Urinary bladder (tissue), 4 donors: Measurements from ENCODE around the gene SLC19A1. TPM values are rescaled to one million over a fixed set of nuclear protein-coding genes. Genes with fewer than 3 reads are reported as not detected.

ENCODE experiments used
- DNase-seq: peaks from one replicate; pipeline ENCODE4 v3.0.0-alpha.2; 2015; ENCODE audit errors: extremely low spot score
- H3K27ac ChIP-seq: one replicate; pipeline ENCODE4 v1.5.1; 2013; ENCODE audit warnings: low read depth, mild to moderate bottlenecking, moderate library complexity
- H3K36me3 ChIP-seq: one replicate; pipeline ENCODE4 v1.6.1; 2013; ENCODE audit warnings: mild to moderate bottlenecking, moderate library complexity; ENCODE audit not compliant: insufficient read depth
- H3K4me1 ChIP-seq: one replicate; pipeline ENCODE4 v1.6.1; 2013; ENCODE audit warnings: mild to moderate bottlenecking, moderate library complexity; ENCODE audit not compliant: insufficient read depth
- H3K4me3 ChIP-seq: one replicate; pipeline ENCODE4 v1.5.1; 2013; ENCODE audit warnings: low read depth, low read length
- WGBS: extraction: QIAGEN DNeasy Blood & Tissue Kit; methylation state at CpG from one replicate; pipeline ENCODE4 v1.1.7; 2013; 5-methylcytosine and 5-hydroxymethylcytosine counted together
- polyA plus RNA-seq: library from polyadenylated mRNA; stranded (reverse); fragments of 200-250 nt; gene quantifications from one replicate; pipeline ENCODE4 v1.2.3, GENCODE V29; 2013
- total RNA-seq: library from RNA; depleted of rRNA; stranded (reverse); fragments of >200 nt; gene quantifications from one replicate; pipeline ENCODE4 v1.2.3, GENCODE V29; 2014
- donor health status: healthy with polysubstance abuse.
- donor health status: healthy.

The SLC19A1 gene
- total and polyA plus RNA-seq, 2 donors, result 4.2 to 7.5 TPM

- no peak overlapping the region for H3K27ac ChIP-seq
- H3K4me3 ChIP-seq, result no peak overlapping the region
- 85% methylated on average over 28 of the region's 29 CpGs for WGBS
- no peak for DNase-seq
- no peaks in the 10 kb centered on the region for H3K36me3 ChIP-seq
- H3K4me1 ChIP-seq, result no peaks in the 10 kb centered on the region
Observed at GRCh38 chr21:45486443-45487160, 55.6 kb downstream of the SLC19A1 start.

- Histone ChIP-seq H3K4me1 (no peaks in the 10 kb centered on the region), H3K27ac (no peak overlapping the region), H3K4me3 (no peak overlapping the region), H3K36me3 (no peaks in the 10 kb centered on the region)
- no peak for DNase-seq
- WGBS, result 92% methylated on average over 25 of the region's 25 CpGs
Observed at GRCh38 chr21:45485686-45486442, 56.4 kb downstream of the SLC19A1 start.

- H3K27ac ChIP-seq, result no peak overlapping the region
- no peaks in the 10 kb centered on the region for H3K4me1 ChIP-seq
- no peaks in the 10 kb centered on the region for H3K36me3 ChIP-seq
- no peak for DNase-seq
- 94% methylated on average over 6 of the region's 6 CpGs for WGBS
- H3K4me3 ChIP-seq, result no peak overlapping the region
Observed at GRCh38 chr21:45484318-45484717, 57.9 kb downstream of the SLC19A1 start.

GRCh38 chr21:45482899-45483821 is 59.1 kb downstream of the SLC19A1 start:
- H3K4me3 ChIP-seq, result no peak overlapping the region
- H3K36me3 ChIP-seq, result no peaks in the 10 kb centered on the region
- WGBS, result 79% methylated on average over 40 of the region's 40 CpGs
- no peak overlapping the region for H3K27ac ChIP-seq
- H3K4me1 ChIP-seq, result no peaks in the 10 kb centered on the region
- no peak for DNase-seq

GRCh38 chr21:45481977-45482898 is 60.0 kb downstream of the SLC19A1 start:
- DNase-seq, result no peak
- H3K27ac ChIP-seq, result no peak overlapping the region
- WGBS, result 94% methylated on average over 33 of the region's 33 CpGs
- no peaks in the 10 kb centered on the region for H3K4me1 ChIP-seq
- H3K4me3 ChIP-seq, result no peak overlapping the region
- no peaks in the 10 kb centered on the region for H3K36me3 ChIP-seq

GRCh38 chr21:45481566-45481965 is 60.7 kb downstream of the SLC19A1 start:
- no peak for DNase-seq
- H3K36me3 ChIP-seq, result no peaks in the 10 kb centered on the region
- no peaks in the 10 kb centered on the region for H3K4me1 ChIP-seq
- no peak overlapping the region for H3K4me3 ChIP-seq
- H3K27ac ChIP-seq, result no peak overlapping the region
- 94% methylated on average over 16 of the region's 16 CpGs for WGBS

- 89% methylated on average over 35 of the region's 35 CpGs for WGBS
- Histone ChIP-seq H3K36me3 (no peaks in the 10 kb centered on the region), H3K4me3 (no peak overlapping the region), H3K27ac (no peak overlapping the region), H3K4me1 (no peaks in the 10 kb centered on the region)
- DNase-seq, result no peak
Observed at GRCh38 chr21:45480701-45481500, 61.3 kb downstream of the SLC19A1 start.

GRCh38 chr21:45479691-45480675 is 62.3 kb downstream of the SLC19A1 start:
- Histone ChIP-seq H3K27ac (no peak overlapping the region), H3K4me1 (no peaks in the 10 kb centered on the region), H3K36me3 (no peaks in the 10 kb centered on the region), H3K4me3 (no peak overlapping the region)
- 83% methylated on average over 37 of the region's 37 CpGs for WGBS
- DNase-seq, result no peak

- 88% methylated on average over 31 of the region's 31 CpGs for WGBS
- no peaks in the 10 kb centered on the region for H3K36me3 ChIP-seq
- no peak overlapping the region for H3K27ac ChIP-seq
- no peaks in the 10 kb centered on the region for H3K4me1 ChIP-seq
- H3K4me3 ChIP-seq, result no peak overlapping the region
- no peak for DNase-seq
Observed at GRCh38 chr21:45478816-45479669, 63.2 kb downstream of the SLC19A1 start.

GRCh38 chr21:45478115-45478801 is 64.0 kb downstream of the SLC19A1 start:
- Histone ChIP-seq H3K4me3 (no peak overlapping the region), H3K27ac (no peak overlapping the region), H3K36me3 (no peaks in the 10 kb centered on the region), H3K4me1 (no peaks in the 10 kb centered on the region)
- no peak for DNase-seq
- WGBS, result 38% methylated on average over 32 of the region's 32 CpGs
